ENCODE measurements around the gene IL1RAPL1.

- TF ChIP-seq MXI1 (conservative IDR thresholded peaks at IDR 0.05; ENCODE audit: poor library complexity, severe bottlenecking) (no peak), CTCF (IDR thresholded peaks at IDR 0.05; ENCODE audit: poor library complexity, severe bottlenecking) (no peak), POLR2AphosphoS5 (IDR thresholded peaks at IDR 0.05) (no peak)
Measured at GRCh38 chrX:29225670-29226069, 638.4 kb downstream of the IL1RAPL1 start.
